Measurements from ENCODE around the gene RBL1. TPM values are rescaled to one million over a fixed set of nuclear protein-coding genes. Genes with fewer than 3 reads are reported as not detected.

The RBL1 gene
- total and polyA plus RNA-seq, 12 donors, result 0.97 to 6.5 (median 3.8) TPM

DNA sequence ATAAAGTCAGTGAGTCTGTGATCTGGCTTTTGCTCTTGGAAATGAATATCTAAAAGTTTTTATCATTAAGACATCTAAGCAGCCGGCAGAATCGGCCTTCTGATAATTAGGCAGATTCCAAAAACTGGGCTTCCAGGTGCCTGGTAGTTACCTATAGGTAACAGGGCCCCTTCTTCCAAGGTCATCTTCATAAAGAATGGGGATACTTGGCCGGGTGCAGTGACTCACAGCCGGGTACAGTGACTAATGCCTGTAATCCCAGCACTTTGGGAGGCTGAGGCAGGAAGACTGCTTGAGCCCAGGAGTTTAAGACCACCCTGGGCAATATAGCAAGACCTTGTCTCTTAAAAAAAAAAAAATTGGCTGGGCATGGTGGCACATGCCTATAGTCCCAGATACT is 12.9 kb upstream of the RBL1 start:
- TF ChIP-seq, protein P1, sequence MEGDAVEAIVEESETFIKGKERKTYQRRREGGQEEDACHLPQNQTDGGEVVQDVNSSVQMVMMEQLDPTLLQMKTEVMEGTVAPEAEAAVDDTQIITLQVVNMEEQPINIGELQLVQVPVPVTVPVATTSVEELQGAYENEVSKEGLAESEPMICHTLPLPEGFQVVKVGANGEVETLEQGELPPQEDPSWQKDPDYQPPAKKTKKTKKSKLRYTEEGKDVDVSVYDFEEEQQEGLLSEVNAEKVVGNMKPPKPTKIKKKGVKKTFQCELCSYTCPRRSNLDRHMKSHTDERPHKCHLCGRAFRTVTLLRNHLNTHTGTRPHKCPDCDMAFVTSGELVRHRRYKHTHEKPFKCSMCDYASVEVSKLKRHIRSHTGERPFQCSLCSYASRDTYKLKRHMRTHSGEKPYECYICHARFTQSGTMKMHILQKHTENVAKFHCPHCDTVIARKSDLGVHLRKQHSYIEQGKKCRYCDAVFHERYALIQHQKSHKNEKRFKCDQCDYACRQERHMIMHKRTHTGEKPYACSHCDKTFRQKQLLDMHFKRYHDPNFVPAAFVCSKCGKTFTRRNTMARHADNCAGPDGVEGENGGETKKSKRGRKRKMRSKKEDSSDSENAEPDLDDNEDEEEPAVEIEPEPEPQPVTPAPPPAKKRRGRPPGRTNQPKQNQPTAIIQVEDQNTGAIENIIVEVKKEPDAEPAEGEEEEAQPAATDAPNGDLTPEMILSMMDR (IDR thresholded peaks at IDR 0.05), result no peak

DNA sequence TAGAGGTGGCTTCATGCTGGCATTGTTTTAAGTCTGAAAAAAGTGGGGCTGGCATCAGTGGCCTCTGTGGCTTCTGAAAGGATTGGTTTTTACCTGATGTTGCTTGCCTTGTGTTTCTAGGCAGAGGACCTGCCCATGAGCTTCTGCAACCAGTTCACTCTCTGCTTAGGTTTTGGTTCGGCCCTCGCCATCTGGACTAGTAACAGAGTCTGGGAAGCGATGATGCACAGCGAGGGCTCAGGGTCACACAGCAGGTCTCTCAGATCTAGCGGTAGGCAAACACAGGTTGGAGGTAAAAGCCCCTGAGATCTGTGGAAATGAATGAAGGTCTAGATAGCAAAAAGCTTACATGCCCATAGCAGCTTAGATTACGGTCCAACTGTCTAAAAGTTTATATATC is 6.8 kb upstream of the RBL1 start:
- Histone ChIP-seq H3K4me3 (no peak overlapping the region), H3K9me3 (no peaks in the 10 kb centered on the region), H3K27me3 (no peaks in the 10 kb centered on the region), H3K4me1 (no peaks in the 10 kb centered on the region), H3K36me3 (no peaks in the 10 kb centered on the region), H3K27ac (no peak overlapping the region)
- WGBS, 2 donors, result 85 to 93% methylated on average over 6 of the region's 6 CpGs
- TF ChIP-seq, protein P1 (IDR thresholded peaks at IDR 0.05), result no peak
- intact Hi-C loops (cut with DNase I), result loop anchor here in 1 of 10 donors (10.0 kb wide), 1 partner anchor 72 kb away; the partner anchor contains the start of genes MROH8 and RPN2
- ATAC-seq, result no peak
- DNase-seq, result no peak

More for the DNA sequence above, 12.9 kb upstream of the RBL1 start:
- no peak for DNase-seq
- Histone ChIP-seq H3K4me1 (no peaks in the 10 kb centered on the region), H3K4me3 (no peak overlapping the region), H3K27ac (no peak overlapping the region), H3K36me3 (no peaks in the 10 kb centered on the region), H3K9me3 (no peaks in the 10 kb centered on the region), H3K27me3 (no peaks in the 10 kb centered on the region)
- intact Hi-C loops (cut with DNase I), result loop anchor here in 1 of 10 donors (10.0 kb wide), 1 partner anchor 66 kb away; the partner anchor contains the start of genes MROH8 and RPN2
- no peak for ATAC-seq
- 93 to 94% methylated on average over 4 of the region's 4 CpGs for WGBS, 2 donors

DNA sequence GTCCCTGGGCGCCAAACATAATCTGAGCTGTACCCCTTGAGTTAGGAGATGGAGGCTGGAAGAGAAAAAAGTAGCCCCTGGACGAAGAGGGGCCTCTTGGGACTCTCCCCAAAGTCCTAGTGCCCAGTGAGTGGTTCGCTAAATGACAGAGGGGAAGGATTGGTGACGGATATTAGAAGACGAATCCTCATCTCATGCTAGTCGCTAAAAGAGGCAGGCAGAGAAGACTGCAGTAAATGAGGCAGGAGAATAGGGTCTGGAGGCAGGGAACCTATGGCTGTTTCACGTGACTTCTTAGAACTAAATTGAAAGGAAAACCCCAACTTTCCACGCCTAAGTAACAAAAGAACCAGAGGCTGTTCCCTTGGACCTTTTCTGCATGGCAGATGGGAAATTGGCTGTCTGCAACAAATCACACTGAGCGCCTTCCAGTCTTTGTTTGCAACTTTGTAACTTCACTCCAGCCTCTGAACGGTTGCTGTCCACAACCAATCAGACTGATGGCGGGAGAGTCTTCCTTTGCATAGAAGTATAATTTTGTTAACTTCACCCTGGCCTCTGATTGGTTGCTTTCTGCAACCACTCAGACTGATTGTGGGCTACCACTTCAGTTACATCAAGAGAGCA is 731 bp upstream of the RBL1 start:
- H3K4me3 ChIP-seq, result peak overlapping the region in 9 of 10 donors; percentile 66 to 94 (median 86)
- no peak for DNase-seq
- peaks cover 0 to 2% (median 0%) of the 10 kb centered on the region in 9 donors for H3K36me3 ChIP-seq
- TF ChIP-seq, protein P1 (IDR thresholded peaks at IDR 0.05), result peak in 1 of 9 donors; percentile 2
- H3K27me3 ChIP-seq, result no peaks in the 10 kb centered on the region
- peak overlapping the region in 7 of 10 donors; percentile 58 to 89 (median 75) for H3K27ac ChIP-seq
- no peak for ATAC-seq
- intact Hi-C loops (cut with DNase I), result no loop called here
- WGBS, 2 donors, result 60 to 66% methylated on average over 11 of the region's 11 CpGs
- H3K4me1 ChIP-seq, result peaks cover 3 to 18% (median 11%) of the 10 kb centered on the region in 9 donors
- no peaks in the 10 kb centered on the region for H3K9me3 ChIP-seq

DNA sequence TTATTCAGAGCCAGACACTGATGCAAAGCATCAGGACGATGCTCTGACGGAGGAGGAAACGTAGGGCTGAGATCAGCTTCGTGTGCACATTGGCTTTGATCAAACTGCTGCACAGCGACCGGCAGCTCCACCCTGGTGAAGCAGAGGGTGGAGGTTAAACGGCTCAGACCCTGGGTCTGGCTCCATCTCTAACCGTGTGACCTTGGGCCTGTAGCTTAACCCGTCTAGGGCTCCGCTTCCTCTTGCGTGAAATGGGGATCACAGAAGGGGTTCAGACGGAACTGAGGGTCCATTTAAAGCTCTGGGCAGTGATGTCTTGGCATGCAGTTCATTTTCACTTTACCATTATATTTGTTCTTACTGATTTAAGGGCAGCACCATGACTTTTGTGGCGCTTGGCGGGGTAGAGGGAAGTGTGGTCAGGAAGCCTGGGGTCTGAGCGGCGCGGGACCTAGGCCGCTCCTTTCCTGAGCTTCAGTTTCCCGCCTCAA is 644 bp downstream of the RBL1 start:
- WGBS, 2 donors, result 6 to 7% methylated on average over 19 of the region's 19 CpGs
- Histone ChIP-seq H3K4me3 (peak overlapping the region; percentile 66 to 94 (median 87)), H3K36me3 (peaks cover 0 to 12% (median 0%) of the 10 kb centered on the region in 9 donors), H3K27ac (peak overlapping the region in 8 of 10 donors; percentile 54 to 89 (median 70)), H3K4me1 (peaks cover 3 to 18% (median 11%) of the 10 kb centered on the region in 9 donors), H3K27me3 (no peaks in the 10 kb centered on the region), H3K9me3 (no peaks in the 10 kb centered on the region)
- peak; percentile 3 to 51 (median 22) for ATAC-seq
- no peak for DNase-seq
- TF ChIP-seq, protein P1 (IDR thresholded peaks at IDR 0.05), result no peak
- intact Hi-C loops (cut with DNase I), result no loop called here

Measured in heart right ventricle (tissue), 16 donors.